Measurements from ENCODE around the gene CXCL11.

DNA sequence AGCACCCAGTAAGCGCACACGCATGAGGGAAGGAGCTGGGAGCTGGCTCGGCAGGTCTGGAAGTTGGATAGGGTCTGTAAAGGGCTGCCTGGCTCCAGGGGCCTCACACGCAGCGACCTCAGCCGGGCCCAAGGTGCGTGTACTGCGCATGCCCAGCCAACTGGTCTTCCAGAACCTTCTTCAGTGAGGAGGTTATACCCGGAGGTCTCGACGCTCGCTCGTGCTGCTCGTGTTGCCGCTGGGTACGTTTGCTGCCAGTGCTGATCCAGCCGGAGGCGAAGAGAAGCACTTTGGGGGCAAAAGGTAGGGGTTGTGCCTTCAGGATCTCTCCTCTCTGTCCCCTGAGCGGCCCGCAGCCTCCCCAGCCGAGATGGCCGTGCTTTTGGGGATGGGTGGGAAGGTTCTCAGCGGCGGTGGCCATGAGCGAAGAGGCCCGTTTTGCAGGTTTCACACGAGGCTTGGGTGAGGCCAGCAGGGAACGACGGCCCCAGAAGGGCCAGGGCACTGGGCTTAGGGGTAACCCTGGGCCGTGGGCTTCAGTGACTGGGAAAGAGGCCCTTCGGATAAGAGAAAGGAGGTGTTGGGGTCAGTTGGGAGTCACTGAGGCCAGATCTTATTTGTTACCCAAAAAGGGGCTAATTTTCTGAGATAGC is 24.7 kb downstream of the CXCL11 start:
- TF ChIP-seq CTCF (IDR thresholded peaks at IDR 0.05; ENCODE audit: low read depth, low read length) = no peak
- TF ChIP-seq EZH2phosphoT487 (IDR thresholded peaks at IDR 0.05; ENCODE audit: low read depth) = no peak
